Loucy (cell line): ENCODE results near the gene SLC30A7.

Source experiments
- CTCF ChIP-seq: fragments of 200-600 bp; sonication (generic); conservative IDR thresholded peaks from 2 replicates; pipeline ENCODE4 v1.5.1; 2014; ENCODE audit warnings: mild to moderate bottlenecking, antibody characterized with exemption, low read length
- EZH2phosphoT487 ChIP-seq: fragments of 200-600 bp; IDR thresholded peaks from 2 replicates; pipeline ENCODE4 v1.6.1; 2018; ENCODE audit warnings: antibody characterized with exemption, mild to moderate bottlenecking, moderate library complexity, borderline replicate concordance

GRCh38 chr1:101000131-101000873 lies 104.4 kb downstream of the SLC30A7 start:
- no peak for TF ChIP-seq CTCF
- no peak for TF ChIP-seq EZH2phosphoT487
